ENCODE data around the gene THSD4. TPM values are rescaled to one million over a fixed set of nuclear protein-coding genes. Genes with fewer than 3 reads are reported as not detected.

Gene THSD4
- total and polyA plus RNA-seq, 7 donors = 0.21 to 3.1 (median 1.8) TPM

DNA sequence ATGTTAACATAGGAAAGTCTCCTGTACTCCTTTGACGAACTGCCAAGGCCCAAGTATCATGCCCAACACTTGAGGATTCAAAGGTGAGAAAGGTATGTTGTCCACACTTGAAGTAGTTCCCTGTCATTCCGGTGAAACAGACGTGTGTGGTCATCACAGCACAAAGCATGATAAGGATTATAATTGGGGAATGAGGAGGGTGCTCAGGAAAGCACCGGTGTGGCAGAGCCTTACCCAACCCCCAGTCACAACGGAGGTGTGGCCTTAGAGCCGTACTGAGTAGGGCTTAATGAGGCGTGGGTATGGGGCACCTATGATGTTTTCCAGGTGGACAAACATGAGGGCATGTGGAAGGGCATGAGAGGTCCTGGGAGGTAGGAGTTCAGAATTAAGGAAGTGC lies 492.1 kb downstream of the THSD4 start:
- DNase-seq (no peak), ATAC-seq (no peak)
- Histone ChIP-seq H3K9me3 (peaks cover 7% of the 10 kb centered on the region), H3K36me3 (ENCODE audit: insufficient read depth in 1 of 2, low read depth in 1 of 2) (no peaks in the 10 kb centered on the region), H3K27me3 (ENCODE audit: insufficient read depth in 3 of 3, low read length in 2 of 3) (no peaks in the 10 kb centered on the region), H3K27ac (no peak overlapping the region), H3K4me1 (no peaks in the 10 kb centered on the region), H3K4me3 (no peak overlapping the region)
- TF ChIP-seq, protein P1, sequence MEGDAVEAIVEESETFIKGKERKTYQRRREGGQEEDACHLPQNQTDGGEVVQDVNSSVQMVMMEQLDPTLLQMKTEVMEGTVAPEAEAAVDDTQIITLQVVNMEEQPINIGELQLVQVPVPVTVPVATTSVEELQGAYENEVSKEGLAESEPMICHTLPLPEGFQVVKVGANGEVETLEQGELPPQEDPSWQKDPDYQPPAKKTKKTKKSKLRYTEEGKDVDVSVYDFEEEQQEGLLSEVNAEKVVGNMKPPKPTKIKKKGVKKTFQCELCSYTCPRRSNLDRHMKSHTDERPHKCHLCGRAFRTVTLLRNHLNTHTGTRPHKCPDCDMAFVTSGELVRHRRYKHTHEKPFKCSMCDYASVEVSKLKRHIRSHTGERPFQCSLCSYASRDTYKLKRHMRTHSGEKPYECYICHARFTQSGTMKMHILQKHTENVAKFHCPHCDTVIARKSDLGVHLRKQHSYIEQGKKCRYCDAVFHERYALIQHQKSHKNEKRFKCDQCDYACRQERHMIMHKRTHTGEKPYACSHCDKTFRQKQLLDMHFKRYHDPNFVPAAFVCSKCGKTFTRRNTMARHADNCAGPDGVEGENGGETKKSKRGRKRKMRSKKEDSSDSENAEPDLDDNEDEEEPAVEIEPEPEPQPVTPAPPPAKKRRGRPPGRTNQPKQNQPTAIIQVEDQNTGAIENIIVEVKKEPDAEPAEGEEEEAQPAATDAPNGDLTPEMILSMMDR (IDR thresholded peaks at IDR 0.05) = no peak
- 95 to 97% (median 96%) methylated on average over 7 of the region's 7 CpGs for WGBS, 3 donors
- intact Hi-C loops (cut with DNase I) = no loop called here

DNA sequence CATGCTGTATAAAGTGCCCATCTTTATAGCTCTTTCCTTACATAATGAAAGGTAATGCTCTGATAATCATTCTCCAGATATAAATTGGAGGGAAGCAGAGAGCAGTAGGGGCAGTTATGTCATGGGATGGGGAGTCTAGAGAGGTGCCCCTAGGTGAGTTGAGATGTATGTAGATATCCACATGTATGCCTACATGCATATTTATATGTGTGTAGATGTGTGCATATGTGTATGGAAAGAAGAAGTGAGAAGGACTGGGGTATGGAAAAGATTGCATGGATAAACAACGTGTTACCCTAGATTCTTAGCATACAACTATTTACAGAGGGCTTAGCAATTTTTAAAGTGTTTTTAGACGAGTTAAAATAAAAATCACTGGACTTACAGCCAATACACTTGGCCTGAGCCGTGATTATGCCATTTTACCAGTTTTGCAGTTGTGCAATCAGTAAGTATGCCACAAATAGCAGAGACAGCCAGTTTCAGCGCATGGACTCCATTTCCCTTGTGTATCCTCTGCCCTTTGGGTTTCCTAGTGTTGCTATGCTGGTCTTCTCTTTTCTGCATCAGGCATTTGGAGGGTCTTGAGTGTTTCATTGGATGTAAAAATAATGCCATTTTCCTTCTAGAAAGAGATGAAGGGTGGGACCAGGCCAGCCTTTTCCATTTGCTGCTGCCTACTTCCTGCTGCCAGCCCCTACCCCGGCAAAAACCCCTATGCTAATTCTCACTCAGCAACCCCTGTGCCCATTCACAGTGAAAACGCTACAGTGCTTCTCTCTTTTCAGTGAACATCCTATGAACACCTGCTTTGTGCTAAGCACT lies 495.7 kb downstream of the THSD4 start:
- no peak for DNase-seq
- TF ChIP-seq, protein P1 (IDR thresholded peaks at IDR 0.05) = no peak
- Histone ChIP-seq H3K4me1 (no peaks in the 10 kb centered on the region), H3K4me3 (no peak overlapping the region), H3K9me3 (no peaks in the 10 kb centered on the region), H3K27ac (no peak overlapping the region), H3K27me3 (ENCODE audit: insufficient read depth in 3 of 3, low read length in 2 of 3) (no peaks in the 10 kb centered on the region), H3K36me3 (ENCODE audit: insufficient read depth in 1 of 2, low read depth in 1 of 2) (no peaks in the 10 kb centered on the region)
- intact Hi-C loops (cut with DNase I) = no loop called here
- 29 to 45% (median 37%) methylated on average over 6 of the region's 6 CpGs for WGBS, 3 donors
- peak in 1 of 4 donors; percentile 69 for ATAC-seq

DNA sequence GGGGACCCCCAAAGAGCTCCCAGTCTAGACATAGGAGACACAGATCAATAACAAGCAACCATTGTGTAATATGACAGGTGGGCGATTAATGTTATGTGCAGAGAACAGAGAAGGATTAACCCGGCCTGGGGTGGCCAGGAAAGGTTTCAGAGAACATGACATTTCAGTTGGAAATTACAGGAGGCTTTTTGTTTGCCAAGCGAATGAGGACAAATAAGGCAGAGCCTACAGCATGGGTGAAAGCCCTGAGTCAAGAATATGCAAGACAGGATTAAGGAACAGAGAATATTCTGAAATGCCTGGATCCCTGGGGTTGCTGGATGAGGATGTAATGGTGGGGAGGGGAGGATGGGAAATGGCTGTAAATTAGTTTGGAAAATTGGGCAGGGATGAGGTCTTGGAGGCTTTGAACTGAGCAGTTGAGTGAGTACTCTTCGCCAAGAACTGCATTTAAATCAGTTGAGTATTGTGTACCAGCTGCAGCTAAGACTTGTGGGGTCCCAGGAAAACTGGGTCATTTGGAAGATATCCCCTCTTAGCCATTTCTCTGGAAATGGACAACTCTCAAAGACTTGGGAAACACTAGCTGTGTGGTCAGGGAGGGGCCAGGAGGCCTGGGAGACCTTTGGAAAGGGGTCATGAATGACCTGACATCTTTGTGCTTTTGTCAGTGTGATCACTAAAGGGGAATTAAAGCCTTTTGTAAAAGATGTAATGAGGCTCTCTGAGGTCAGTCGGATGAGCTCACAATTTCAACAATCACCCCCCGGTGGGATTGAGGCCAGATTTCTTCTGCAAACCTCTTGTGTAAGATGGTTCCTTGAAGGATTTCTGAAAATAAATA lies 496.5 kb downstream of the THSD4 start:
- no peaks in the 10 kb centered on the region for H3K9me3 ChIP-seq
- no peaks in the 10 kb centered on the region for H3K27me3 ChIP-seq (ENCODE audit: insufficient read depth in 3 of 3, low read length in 2 of 3)
- no peak overlapping the region for H3K27ac ChIP-seq
- no peaks in the 10 kb centered on the region for H3K4me1 ChIP-seq
- H3K4me3 ChIP-seq = no peak overlapping the region
- ATAC-seq (peak in 1 of 4 donors; percentile 32), DNase-seq (peak; percentile 25 to 63)
- TF ChIP-seq, protein P1 (IDR thresholded peaks at IDR 0.05) = no peak
- H3K36me3 ChIP-seq (ENCODE audit: insufficient read depth in 1 of 2, low read depth in 1 of 2) = no peaks in the 10 kb centered on the region
- intact Hi-C loops (cut with DNase I) = no loop called here
- 51 to 64% (median 57%) methylated on average over 6 of the region's 6 CpGs for WGBS, 3 donors

DNA sequence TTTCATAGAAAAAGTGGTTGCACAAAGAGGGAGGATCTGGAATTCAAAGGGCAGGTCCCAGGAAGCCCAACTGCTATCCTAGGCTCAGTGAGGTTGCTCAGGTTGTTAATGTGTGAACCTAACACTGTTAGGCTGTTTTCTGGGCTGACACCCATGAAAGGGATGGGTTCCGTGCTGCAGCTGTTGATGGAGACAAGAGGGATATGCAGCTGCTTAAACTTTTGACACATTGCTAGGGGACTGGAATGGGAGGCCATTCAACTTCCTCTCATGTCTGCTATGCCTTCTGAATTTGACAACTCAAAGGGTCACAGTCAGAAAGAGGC lies 497.1 kb downstream of the THSD4 start:
- TF ChIP-seq, protein P1 (IDR thresholded peaks at IDR 0.05) = no peak
- intact Hi-C loops (cut with DNase I) = no loop called here
- 50 to 75% (median 71%) methylated on average over 1 of the region's 1 CpG for WGBS, 3 donors
- no peak overlapping the region for H3K27ac ChIP-seq
- H3K4me3 ChIP-seq = no peak overlapping the region
- H3K36me3 ChIP-seq (ENCODE audit: insufficient read depth in 1 of 2, low read depth in 1 of 2) = no peaks in the 10 kb centered on the region
- no peak for DNase-seq
- no peaks in the 10 kb centered on the region for H3K4me1 ChIP-seq
- no peaks in the 10 kb centered on the region for H3K9me3 ChIP-seq
- ATAC-seq = peak in 1 of 4 donors; percentile 22
- H3K27me3 ChIP-seq (ENCODE audit: insufficient read depth in 3 of 3, low read length in 2 of 3) = no peaks in the 10 kb centered on the region
